22Rv1 (cell line): Measurements from ENCODE around the gene ZAR1L.
"Not testable (repeated sequence)": the region's sequence is repeated elsewhere in the genome, so short reads cannot be mapped to it uniquely, and the experiment has no call there.

ENCODE experiments used
- H3K27ac ChIP-seq: fragments of 450-650 bp; 2 replicates; pipeline ENCODE4 v1.5.1; 2017
- CTCF ChIP-seq: fragments of 450-650 bp; IDR thresholded peaks from 2 replicates; pipeline ENCODE4 v1.5.1; 2017; ENCODE audit warnings: mild to moderate bottlenecking
- ZFX ChIP-seq: fragments of 450-650 bp; IDR thresholded peaks from 2 replicates; pipeline ENCODE4 v1.6.1; 2017; ENCODE audit warnings: antibody characterized with exemption, borderline replicate concordance

ZAR1L gene

GRCh38 chr13:32315238-32316027, at the start of gene ZAR1L, which contains the start of gene BRCA2:
Gene ZAR1L (minus strand): TSS chr13:32315363. CDS start chr13:32311925, 3,438 bp downstream.
Gene BRCA2 (plus strand): TSS chr13:32315508. CDS start chr13:32316461, 953 bp downstream.
- TF ChIP-seq CTCF (no peak), ZFX (no peak)
- H3K27ac ChIP-seq = peak within 1 kb of the TSS; percentile 92

- no peak for TF ChIP-seq ZFX
- TF ChIP-seq CTCF = no peak
Observed at GRCh38 chr13:32362574-32362973, 47.4 kb upstream of the ZAR1L start.

GRCh38 chr13:32355935-32356334, 40.8 kb upstream of the ZAR1L start:
- H3K27ac ChIP-seq = not testable (repeated sequence)

More at GRCh38 chr13:32362574-32362973, 47.4 kb upstream of the ZAR1L start:
- H3K27ac ChIP-seq = no peak overlapping the region

- TF ChIP-seq CTCF = no peak
- no peak for TF ChIP-seq ZFX
- no peak overlapping the region for H3K27ac ChIP-seq
Observed at GRCh38 chr13:32354040-32354439, 38.9 kb upstream of the ZAR1L start.

GRCh38 chr13:32350839-32351441, 35.8 kb upstream of the ZAR1L start:
- not testable (repeated sequence) for H3K27ac ChIP-seq

- H3K27ac ChIP-seq = no peak overlapping the region
- TF ChIP-seq ZFX = no peak
- TF ChIP-seq CTCF = no peak
Observed at GRCh38 chr13:32347651-32348050, 32.5 kb upstream of the ZAR1L start.

GRCh38 chr13:32340914-32341313, 25.8 kb upstream of the ZAR1L start:
- TF ChIP-seq CTCF (no peak), ZFX (no peak)
- no peak overlapping the region for H3K27ac ChIP-seq

GRCh38 chr13:32334671-32335070, 19.5 kb upstream of the ZAR1L start:
- H3K27ac ChIP-seq = no peak overlapping the region
- TF ChIP-seq ZFX = no peak
- TF ChIP-seq CTCF = no peak
